Mammary epithelial cell (primary cell): ENCODE measurements around the gene AJAP1.

Source experiments
- CTCF ChIP-seq, 2 donors: IDR thresholded peaks in 1 of 2; conservative IDR thresholded peaks in 1 of 2; 2 replicates each; pipeline ENCODE4 v1.5.1; 2011 to 2012; ENCODE audit warnings: inconsistent platforms in 2 of 2, low read length in 2 of 2, mild to moderate bottlenecking in 2 of 2, control low read depth in 1 of 2, low read depth in 1 of 2; ENCODE audit not compliant: insufficient read depth in 1 of 2; ENCODE audit errors: extremely low read depth in 1 of 2
- EZH2 ChIP-seq: IDR thresholded peaks from 2 replicates; pipeline ENCODE4 v1.6.1; 2012; ENCODE audit warnings: low read length, inconsistent platforms, borderline replicate concordance

GRCh38 chr1:4684136-4684535 lies 29.7 kb downstream of the AJAP1 start:
- no peak for TF ChIP-seq EZH2
- TF ChIP-seq CTCF (conservative IDR thresholded peaks at IDR 0.05 in 1 of 2, IDR thresholded peaks at IDR 0.05 in 1 of 2; ENCODE audit: extremely low read depth in 1 of 2, insufficient read depth in 1 of 2, low read depth in 1 of 2, low read length in 2 of 2), result no peak
